Kidney capillary endothelial cell (primary cell): ENCODE measurements around the gene PTPRN2.

Experiments
- DNase-seq: peaks from one replicate; pipeline ENCODE4 v3.0.0-alpha.2; 2018; ENCODE audit warnings: low spot score

Gene PTPRN2

DNA sequence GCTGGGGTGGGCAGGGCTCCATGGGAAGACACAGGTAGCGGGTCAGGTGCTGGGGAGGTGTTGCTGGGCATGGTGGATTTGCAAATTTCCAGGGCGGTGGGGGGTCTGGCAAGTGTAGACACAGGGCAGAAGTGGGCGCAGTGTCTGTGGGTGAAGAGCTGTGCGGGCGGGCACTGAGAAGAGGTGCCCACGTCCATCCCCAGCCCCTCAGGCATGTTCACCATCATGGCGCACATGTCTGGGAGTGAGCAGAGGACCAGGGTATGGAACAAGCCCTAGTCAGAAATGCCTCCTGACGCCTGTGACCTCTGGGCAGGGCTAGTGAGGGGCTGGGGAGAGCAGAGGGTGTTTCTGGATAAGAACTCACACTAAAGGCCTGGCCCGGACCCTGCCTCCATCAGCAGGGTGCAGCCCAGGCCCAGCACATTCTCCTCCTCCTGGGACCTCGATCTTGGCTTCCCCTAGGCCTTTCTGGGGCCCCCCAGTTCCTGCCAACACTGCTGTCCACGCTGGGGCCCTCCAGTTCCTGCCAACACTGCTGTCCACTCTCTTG is 612.9 kb downstream of the PTPRN2 start:
- DNase-seq = no peak

DNA sequence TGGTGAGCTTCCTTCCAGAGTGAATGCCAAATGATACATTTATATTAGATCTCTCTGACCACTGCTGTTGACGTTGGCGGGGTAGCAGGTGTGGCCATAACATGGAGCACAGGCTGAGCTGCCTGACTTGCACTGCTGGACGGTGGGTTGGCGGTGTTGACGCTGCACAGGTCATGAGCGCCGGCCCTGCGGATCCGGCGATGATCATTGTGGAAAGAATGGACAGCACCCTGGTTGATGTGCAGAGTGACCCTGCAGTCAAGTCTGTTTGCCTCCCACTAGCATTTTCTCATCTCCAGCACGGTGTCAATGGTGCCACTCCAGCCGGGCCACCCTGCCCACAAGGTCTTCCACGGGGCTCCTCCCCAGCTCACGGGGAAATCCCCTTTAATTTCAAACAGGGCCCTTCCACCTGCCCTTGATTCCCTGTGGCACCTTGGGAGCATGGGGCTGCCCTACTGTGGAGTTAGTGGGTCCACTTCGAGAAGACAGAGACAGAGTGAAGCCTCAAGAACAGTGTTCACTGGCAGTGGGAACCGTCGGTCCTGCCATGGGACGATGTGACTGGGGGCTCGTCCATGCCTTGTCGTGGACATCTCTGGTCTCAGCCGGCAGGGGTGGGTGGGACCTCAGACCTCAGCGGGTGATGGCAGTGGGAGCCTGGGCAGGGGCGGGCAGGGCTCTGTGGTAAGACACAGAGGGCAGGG is 613.5 kb downstream of the PTPRN2 start:
- no peak for DNase-seq

DNA sequence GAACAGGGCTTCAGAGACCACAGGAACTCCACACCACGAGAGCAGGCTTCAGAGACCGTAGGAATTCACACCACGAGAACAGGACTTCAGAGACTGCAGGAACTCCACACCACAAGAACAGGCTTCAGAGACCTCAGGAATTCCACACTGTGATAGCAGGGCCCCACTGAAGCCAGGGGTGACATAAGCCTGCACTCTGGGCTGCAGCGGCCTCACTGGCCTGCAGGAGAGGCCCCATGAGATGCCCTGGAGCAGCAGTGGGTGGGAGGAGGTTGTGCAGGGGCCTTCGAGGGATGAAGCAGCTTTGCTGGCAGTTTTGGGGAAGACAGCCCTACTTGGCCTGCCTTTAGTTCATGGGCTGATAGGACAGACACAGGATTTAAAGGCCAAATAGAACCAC is 614.7 kb downstream of the PTPRN2 start:
- no peak for DNase-seq

DNA sequence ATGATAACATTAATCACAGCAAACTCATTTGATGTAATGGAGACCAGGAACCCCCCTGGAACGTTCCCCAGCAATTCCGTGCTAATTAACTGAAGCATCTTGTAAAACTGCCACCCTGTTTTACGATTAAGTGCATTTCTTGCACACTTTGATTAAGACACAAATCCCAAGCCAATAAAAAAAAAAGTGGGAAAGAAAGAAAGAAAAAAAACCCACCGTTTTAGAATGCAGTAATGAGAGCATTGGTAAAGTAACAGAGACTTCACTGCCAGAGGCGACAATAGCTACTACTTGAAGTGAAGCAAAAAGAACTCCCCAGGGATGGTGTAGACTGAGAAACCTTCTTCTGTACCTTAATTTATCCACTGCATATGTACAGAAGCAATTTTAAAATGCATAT is 616.1 kb downstream of the PTPRN2 start:
- DNase-seq = no peak

DNA sequence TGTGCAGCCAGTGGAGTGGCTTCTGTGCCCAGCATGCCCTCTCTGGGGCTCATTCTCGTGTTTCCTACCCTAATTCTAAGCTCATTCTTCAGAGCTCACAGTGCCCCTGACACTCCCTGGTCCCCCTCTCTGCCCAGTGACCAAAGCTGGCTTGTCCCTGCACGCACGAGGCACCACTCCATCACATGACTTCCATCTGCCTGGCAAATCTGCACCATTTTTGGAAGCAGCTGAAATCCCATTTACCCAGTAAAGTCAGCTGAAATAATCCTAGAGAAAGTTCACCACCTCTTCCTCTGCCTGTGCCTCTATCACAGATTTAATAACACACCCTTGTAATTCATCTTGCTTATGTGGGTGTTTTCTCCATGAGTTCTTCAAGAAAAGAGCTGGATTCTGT is 616.9 kb downstream of the PTPRN2 start:
- DNase-seq = no peak

DNA sequence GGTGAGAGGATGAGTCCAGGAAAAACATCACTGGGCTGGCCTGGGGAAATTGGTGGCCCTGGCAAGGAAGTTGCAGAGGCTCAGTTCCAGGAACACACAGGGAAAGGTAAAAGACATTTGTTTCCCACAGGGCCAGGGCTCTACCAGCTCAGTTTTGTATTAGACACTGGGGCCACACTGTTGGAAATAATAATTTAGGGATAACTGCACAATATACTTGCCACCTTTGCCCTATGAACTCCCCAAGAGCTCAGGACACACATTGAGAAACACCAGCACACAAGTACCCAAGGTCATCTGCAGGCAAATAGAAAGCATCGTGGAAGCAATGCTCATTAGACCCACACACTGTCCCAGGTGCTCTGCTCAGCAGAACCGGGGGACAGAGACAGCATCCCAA is 617.6 kb downstream of the PTPRN2 start:
- DNase-seq = no peak

DNA sequence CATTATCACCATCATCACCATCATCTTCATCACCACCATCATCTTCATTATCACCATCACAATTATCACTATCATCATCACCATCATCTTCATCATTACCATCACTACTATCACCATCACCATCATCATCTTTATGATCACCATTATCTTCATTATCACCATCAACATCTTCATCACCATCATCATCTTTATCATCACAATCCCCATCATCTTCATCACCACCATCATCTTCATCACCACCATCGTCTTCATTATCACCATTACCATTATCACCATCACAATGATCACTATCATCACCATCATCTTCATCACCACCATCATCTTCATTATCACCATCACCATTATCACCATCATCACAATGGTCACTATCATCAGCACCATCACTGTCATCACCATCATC is 621.1 kb downstream of the PTPRN2 start:
- no peak for DNase-seq

DNA sequence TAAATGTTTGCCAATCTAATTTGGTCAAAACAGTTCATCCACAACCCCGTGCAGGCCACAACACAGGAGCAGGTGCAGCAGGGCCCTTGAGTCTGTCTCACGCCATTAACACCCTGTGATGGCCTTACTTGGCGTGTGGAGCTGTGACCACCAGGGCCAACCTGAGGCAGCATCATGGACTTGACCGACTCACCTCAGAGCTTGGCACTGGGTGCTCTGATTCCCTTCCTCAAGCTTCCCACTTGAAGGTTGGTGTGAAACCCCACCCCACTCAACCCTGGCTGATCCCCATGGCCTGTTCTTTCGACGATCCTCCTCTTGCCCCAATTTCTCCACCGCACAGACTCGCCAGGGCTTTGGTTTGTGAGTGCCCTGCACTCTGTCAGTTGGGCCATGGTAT is 623.1 kb downstream of the PTPRN2 start:
- DNase-seq = no peak

DNA sequence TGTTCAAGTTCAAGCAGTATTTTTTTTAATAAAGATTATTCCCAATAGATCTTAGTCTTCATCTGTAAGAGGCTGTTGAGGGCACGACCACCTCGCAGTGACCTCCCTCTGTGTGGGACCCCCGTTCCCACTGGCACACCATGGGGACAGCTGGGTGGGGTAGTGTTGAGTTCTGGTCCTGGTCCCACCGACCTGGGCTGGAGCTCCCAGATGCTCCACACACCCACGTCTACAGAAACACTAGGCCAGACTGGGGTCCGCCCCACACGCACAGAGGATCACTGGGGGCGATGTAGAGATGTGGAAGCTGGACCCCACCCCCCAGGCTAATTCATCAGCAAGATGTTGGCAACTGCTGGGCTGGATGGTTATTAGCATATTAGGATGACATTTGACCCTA is 623.6 kb downstream of the PTPRN2 start:
- no peak for DNase-seq

DNA sequence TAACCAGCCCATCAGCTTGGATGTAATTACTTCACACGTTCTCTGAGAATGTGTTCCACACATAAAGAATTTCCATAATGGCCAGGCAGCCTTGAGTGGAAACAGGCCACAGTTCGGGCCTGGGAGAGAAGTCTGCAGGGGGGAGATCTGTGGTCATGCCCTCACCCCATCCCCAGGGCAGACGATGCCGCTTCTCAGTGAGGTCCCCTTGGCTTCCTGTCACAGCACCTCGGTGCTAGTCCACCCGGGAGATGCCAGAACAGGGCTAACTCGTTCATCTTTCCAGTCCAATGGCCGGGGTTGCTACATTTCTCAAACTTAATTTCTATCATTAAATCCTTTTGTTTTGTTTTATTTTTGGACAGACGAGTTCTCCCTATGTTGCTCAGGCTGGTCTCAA is 624.1 kb downstream of the PTPRN2 start:
- no peak for DNase-seq

DNA sequence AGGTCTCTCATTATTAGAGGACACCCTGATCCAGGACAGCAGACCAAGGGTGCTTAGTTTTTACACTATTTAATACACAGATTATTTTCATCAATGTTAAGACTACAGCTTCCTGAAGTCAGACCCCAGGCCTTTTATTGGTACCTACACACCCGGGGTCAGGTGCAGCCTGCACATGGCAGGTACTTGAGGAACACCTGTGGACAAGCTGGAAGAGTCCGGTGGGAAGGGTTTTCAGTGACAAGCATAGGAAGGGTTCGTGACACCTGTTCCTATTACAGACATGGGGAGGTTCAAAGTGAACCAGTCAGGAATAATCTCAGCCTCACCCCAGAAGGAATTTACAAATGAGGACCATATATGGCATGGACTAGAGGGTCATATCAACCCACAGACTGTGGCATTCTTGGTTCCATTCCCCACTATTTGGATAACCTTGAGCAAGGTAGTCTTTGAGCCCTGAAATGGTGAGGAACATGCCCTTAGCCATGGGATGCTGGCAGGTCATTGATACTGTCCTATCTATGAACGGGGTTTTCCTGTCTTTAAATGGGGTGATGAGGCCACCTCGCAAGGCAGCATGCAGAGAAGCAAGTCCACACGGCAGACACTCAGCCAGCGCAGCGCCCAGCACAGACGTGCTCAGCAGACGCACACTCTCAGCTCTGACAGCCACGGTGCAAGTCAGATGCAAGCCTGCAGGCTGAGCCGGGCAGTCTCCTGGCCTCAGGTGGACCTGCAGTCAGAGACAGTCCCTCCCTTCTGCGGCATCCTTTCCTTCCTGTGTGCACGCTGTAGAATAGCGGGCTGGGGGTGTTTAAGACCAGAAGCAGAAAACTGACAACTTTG is 624.9 kb downstream of the PTPRN2 start:
- DNase-seq = no peak

DNA sequence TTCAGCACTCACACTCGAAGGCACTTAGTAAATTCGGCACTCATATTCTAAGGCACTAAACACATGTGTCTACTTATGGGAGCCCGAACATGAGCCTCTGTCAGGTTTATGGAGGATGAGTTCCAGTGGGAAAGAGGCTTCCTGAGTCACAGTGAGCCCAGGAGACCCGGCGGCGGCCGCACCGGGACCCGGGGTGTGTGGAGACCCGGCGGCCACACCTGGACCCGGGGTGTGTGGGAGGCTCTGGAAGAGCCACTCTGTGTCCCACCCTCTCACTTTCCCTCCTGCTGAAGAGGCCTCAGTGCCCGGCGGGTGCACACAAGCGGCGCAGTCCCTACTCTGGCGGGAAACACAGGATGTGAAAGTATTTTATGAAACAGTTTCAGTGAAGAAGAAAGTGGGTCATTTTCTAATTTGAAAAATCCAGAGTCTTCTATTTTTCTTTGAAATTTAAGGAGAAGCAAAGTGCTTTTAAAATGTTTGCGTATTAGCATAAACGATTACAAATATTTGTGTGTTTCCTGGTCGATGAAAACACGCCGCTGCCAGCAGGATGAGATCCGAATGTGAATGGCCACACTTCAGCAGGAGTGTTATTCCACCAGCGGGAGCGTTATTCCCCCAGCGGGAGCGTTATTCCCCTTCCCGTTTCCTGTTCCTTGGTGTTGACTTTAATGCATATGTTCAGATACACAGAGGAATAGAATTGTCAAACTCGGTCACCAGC is 625.7 kb downstream of the PTPRN2 start:
- no peak for DNase-seq

DNA sequence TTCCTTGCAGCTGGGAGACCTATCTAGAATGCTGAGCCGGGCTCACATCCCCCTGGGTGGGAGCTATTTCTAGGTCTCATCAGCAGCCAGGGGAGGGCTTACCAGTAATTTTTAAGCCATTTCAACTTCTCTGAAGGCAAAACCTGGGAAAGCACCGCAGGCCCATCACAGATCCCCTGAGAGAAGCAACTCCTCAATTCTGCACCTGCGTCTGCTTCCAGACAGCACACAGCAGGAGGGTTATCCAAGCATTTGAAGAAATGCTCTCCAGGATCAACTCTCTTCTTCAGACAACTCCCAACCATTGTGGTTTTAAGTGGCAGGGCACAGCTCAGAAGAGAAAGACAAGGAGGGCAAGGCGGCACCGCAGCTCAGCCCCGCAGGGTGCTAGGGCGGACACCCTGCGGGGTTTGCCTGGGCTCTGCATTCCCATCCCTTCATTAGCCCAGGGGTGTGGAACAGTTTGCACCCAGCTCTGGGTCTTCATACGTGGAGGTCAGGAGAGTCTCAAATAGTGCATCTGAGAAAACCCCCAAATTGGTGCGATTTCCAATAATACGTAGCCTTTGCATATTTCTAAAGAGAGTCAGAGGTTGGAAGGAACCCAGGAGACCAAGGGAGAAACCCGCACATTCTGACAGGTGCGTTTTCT is 632.1 kb downstream of the PTPRN2 start:
- DNase-seq = no peak

DNA sequence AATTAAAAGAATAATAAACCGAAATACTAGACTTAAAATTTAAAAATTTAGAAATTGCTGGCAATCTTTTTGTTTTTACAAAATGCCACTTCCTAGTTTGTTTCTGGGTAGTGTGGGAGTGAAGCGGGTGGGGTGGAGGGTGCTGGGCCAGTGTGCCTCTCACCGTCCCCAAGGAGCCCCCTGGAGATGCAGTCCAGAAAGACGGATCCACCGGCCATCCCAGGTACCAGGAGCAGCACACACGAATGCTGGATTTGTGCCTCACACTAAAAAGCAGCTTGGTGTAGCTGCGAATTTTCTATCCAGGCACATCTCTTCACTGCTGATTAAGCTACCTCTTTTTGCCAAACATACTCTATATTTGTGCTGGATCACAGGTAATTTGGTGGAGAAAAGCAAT is 632.7 kb downstream of the PTPRN2 start:
- no peak for DNase-seq

DNA sequence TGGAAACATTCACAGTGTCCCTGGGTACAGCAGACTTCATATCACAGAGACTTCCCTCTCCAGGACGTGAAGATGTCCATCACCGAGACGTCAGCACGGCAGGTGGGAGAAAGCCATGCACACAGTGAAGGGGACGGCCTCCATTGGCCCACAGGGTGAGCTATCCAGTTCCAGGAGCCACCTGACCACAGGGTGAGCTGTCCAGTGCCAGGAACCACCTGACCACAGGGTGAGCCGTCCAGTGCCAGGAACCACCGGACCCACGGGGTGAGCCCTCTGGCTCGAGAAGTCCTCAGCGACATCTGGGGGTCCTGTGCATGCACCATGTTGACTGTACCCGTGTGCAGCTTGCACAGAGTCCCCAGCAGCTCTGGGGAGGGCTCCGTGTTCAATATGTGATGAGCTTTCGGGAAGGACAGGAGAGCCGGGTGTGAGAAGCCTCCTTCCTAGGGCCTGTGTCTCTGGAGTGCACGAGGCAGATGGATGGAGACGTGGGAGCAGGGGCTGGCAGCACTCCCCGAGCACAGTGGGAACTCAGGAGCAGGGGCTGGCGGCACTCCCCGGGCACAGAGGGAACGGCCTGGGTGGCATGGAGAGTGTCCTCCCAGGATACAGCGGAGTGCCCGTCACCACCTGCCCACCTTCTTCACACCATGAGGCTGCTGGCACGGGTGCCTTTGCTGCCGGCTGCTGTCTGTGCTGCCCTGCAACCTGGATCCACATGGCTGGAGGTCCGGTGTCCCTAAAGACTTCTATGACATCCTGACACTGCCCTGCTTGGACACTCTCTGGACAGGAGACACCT is 634.6 kb downstream of the PTPRN2 start:
- DNase-seq = no peak

DNA sequence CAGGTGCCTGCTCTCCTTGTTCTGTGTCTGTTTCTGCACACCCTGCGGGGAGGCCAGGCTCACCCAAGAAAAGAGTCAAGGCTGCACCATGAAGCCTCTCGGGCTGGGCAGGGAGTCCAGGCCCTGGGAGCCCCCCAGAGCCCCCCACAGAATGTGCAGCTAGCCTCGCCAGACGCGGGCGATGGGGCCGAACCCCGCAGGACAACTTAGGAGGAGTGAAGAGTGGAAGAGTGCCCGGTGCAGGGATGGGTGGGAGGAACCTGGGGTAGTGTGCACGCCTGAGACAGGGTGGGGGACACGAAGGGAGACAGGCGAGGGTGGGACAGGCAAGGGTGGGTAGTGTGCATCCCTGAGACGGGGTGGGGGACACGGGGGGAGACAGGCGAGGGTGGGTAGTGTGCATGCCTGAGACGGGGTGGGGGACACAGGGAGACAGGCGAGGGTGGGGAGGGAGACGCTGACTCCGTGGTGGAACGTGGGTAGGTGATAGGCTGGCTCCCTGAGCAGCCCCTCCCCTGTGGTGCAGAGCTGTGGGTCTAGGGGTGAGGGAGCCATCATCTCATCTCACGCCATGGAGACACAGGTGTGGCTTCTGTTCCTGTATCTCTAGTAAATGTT is 635.5 kb downstream of the PTPRN2 start:
- DNase-seq = no peak

DNA sequence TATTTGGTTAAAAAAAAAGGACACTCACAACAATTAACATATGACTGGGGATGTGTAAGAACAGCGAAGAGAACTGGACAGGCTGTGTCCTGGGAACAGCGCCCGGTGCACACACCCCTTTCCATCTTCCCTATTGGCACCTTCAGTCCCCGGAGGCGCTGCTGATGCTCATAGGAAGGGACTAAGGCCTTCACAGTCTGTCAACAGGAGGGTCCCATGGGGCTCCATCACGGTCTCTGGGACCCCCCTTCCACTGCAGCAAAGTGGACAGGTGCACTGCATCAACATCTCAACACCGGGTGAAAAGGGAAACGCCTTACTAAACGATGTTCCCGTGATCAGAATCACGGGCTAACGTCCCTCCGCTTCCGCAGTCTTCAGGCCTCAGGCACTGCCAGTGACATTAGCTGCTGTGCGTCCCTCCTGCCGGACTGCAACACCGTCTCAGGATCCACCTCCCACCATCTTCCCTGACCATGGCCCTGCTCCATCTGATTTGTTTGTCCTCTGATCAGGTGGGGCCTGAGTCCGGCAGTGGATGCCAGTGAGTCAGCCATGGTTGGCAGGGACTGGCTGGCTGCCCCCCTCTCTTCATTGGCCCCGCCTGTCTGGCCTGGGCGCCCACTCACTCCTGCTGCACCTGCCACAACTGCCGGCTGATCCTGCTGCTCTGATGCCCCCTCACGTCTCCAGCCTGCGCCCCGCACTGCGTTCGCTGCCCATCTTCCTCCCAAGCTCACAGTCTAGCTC is 636.1 kb downstream of the PTPRN2 start:
- DNase-seq = no peak

DNA sequence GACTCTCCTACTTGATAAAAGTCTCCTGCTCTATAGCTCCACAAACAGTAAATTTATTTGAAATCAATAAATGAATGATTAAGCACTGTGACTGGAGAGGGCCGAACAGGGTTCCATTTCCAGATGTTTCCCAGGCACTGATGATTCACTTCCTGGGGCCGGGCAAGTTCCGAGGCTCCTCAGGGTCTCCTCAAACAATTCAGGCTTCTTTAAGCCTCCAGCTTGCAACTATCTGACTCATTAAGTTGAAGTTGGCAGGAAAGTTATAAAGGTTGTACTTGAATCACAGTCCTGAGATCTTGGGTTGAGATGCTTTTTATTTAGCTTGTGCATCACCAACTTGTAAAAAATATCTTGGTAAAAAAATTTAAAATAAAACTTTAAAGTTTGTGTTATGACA is 637.9 kb downstream of the PTPRN2 start:
- peak; percentile 66 for DNase-seq

DNA sequence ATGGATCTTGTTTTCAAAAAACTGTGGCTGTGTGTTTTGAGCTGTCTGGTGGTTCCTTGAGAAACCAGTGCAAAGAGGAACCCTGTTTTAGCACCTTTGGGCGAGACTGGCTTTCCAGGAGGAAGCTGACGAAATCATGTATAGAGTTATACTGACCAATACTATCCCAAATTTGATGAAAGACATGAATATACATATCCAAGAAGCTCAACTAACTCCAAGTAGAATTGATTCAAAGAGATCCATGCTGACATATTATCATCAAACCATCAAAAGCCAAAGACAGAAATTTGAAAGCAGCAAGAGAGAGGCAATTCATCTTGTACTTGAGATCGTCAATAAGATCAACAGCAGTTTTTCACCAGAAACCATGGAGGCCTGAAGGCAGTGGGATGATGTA is 640.1 kb downstream of the PTPRN2 start:
- no peak for DNase-seq

DNA sequence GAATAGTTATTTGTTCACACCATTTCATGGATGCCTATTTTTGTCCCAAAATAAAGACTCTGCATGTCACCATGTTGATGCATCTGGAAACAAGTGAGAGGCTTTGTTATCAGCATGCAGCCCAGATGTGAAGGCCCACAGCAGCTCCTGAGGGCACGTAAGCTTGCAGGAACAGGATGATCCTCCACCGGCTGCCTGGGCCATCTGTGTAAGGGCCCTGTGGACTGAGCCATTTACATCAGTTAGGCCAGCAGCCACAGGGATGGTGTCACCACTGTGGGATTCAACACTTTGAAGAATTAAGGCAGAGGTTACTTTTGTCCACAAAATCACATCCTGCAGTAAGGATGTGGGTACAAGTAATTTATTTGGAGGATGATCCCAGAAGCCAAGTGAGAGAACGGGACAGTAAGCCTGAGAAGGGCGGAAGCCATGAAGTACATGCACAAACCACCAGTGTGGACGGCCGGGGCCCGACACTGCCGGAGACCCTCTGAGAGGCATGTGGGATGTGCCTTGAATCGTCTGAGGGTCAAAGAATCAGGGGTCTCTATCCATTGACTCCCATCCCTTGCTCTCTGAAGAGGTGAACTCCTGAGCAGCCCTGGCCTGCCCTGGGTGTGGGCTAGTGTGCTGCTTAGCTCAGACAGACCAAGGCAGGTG is 641.1 kb downstream of the PTPRN2 start:
- DNase-seq = no peak
